H9 (cell line): ENCODE measurements around the gene PALD1. TPM values are rescaled to one million over a fixed set of nuclear protein-coding genes. Genes with fewer than 3 reads are reported as not detected.

Experiments
- DNase-seq: peaks from one replicate; pipeline ENCODE4 v3.0.0-alpha.2; 2017
- H2AFZ ChIP-seq: one replicate; pipeline ENCODE4 v1.6.1; 2013; ENCODE audit warnings: mild to moderate bottlenecking, low read length, control low read depth, moderate library complexity
- H2AK5ac ChIP-seq: 2 replicates; pipeline ENCODE4 v1.6.1; 2013; ENCODE audit warnings: low read length, control low read depth, mixed read lengths; ENCODE audit not compliant: insufficient read length
- H2BK120ac ChIP-seq: one replicate; pipeline ENCODE4 v1.6.1; 2013; ENCODE audit warnings: low read depth, mild to moderate bottlenecking, low read length, control low read depth, inconsistent platforms; ENCODE audit not compliant: poor library complexity, severe bottlenecking
- H2BK12ac ChIP-seq: 2 replicates; pipeline ENCODE4 v1.6.1; 2013; ENCODE audit warnings: low read length, control low read depth, mixed read lengths, low read depth; ENCODE audit not compliant: insufficient read length
- H2BK15ac ChIP-seq: 2 replicates; pipeline ENCODE4 v1.6.1; 2013; ENCODE audit warnings: low read depth, low read length, control low read depth
- H2BK20ac ChIP-seq: one replicate; pipeline ENCODE4 v1.6.1; 2013; ENCODE audit warnings: low read depth, mild to moderate bottlenecking, low read length, control low read depth, inconsistent platforms; ENCODE audit not compliant: poor library complexity, severe bottlenecking
- H2BK5ac ChIP-seq: 2 replicates; pipeline ENCODE4 v1.6.1; 2013; ENCODE audit warnings: low read length, control low read depth, mixed read lengths; ENCODE audit not compliant: insufficient read length
- H3K14ac ChIP-seq: 2 replicates; pipeline ENCODE4 v1.6.1; 2013; ENCODE audit warnings: low read length, control low read depth; ENCODE audit not compliant: insufficient read depth
- H3K18ac ChIP-seq: 2 replicates; pipeline ENCODE4 v1.6.1; 2013; ENCODE audit warnings: low read depth, mild to moderate bottlenecking, mixed read lengths, low read length, control low read depth; ENCODE audit not compliant: insufficient read length
- H3K23ac ChIP-seq: 2 replicates; pipeline ENCODE4 v1.6.1; 2013; ENCODE audit warnings: low read length, control low read depth, mixed read lengths, low read depth; ENCODE audit not compliant: insufficient read length
- H3K23me2 ChIP-seq: 2 replicates; pipeline ENCODE4 v1.6.1; 2013; ENCODE audit warnings: low read depth, mild to moderate bottlenecking, mixed read lengths, low read length, control low read depth; ENCODE audit not compliant: insufficient read length, poor library complexity, severe bottlenecking
- H3K27ac ChIP-seq: 2 replicates; pipeline ENCODE4 v1.5.1; 2013; ENCODE audit warnings: low read length, control low read depth, mixed read lengths, low read depth; ENCODE audit not compliant: insufficient read length
- H3K27me3 ChIP-seq: 2 replicates; pipeline ENCODE4 v1.6.1; 2013; ENCODE audit warnings: low read length, control low read depth, inconsistent platforms; ENCODE audit not compliant: insufficient read depth
- H3K4ac ChIP-seq: 2 replicates; pipeline ENCODE4 v1.6.1; 2013; ENCODE audit warnings: low read depth, mild to moderate bottlenecking, control low read depth, inconsistent platforms, low read length, moderate library complexity
- H3K4me1 ChIP-seq: 2 replicates; pipeline ENCODE4 v1.6.1; 2013; ENCODE audit warnings: low read length, control low read depth, inconsistent platforms; ENCODE audit not compliant: insufficient read depth
- H3K4me2 ChIP-seq: 2 replicates; pipeline ENCODE4 v1.6.1; 2013; ENCODE audit warnings: low read length, control low read depth, mixed read lengths; ENCODE audit not compliant: insufficient read length, insufficient read depth
- H3K56ac ChIP-seq: 2 replicates; pipeline ENCODE4 v1.6.1; 2013; ENCODE audit warnings: low read depth, mild to moderate bottlenecking, mixed read lengths, low read length, control low read depth; ENCODE audit not compliant: insufficient read length
- H3K79me1 ChIP-seq: 2 replicates; pipeline ENCODE4 v1.6.1; 2013; ENCODE audit warnings: low read depth, mild to moderate bottlenecking, moderate library complexity, low read length, control low read depth, inconsistent platforms; ENCODE audit not compliant: insufficient read depth, poor library complexity, severe bottlenecking
- H3K79me2 ChIP-seq: 2 replicates; pipeline ENCODE4 v1.6.1; 2013; ENCODE audit warnings: low read length, control low read depth, inconsistent platforms; ENCODE audit not compliant: insufficient read depth
- H3K9ac ChIP-seq: 2 replicates; pipeline ENCODE4 v1.6.1; 2013; ENCODE audit warnings: low read length, control low read depth, mixed read lengths; ENCODE audit not compliant: insufficient read length; ENCODE audit errors: extremely low read depth
- H3K9me3 ChIP-seq: one replicate; pipeline ENCODE4 v1.6.1; 2013; ENCODE audit warnings: low read depth, low read length, inconsistent platforms; ENCODE audit not compliant: control insufficient read depth
- H3T11ph ChIP-seq: one replicate; pipeline ENCODE4 v1.6.1; 2013; ENCODE audit warnings: mild to moderate bottlenecking, low read length, control low read depth, inconsistent platforms
- H4K20me1 ChIP-seq: one replicate; pipeline ENCODE4 v1.6.1; 2013; ENCODE audit not compliant: control insufficient read depth, insufficient read length, insufficient read depth
- H4K5ac ChIP-seq: 2 replicates; pipeline ENCODE4 v1.6.1; 2013; ENCODE audit warnings: low read depth, mild to moderate bottlenecking, mixed read lengths, low read length, control low read depth; ENCODE audit not compliant: insufficient read length
- H4K8ac ChIP-seq: replicated peaks from 2 replicates; pipeline ENCODE4 v1.6.1; 2013; ENCODE audit warnings: low read length, control low read depth, mixed read lengths, low read depth; ENCODE audit not compliant: insufficient read length
- H4K91ac ChIP-seq: 2 replicates; pipeline ENCODE4 v1.6.1; 2013; ENCODE audit warnings: low read depth, mild to moderate bottlenecking, moderate library complexity, mixed read lengths, low read length, control low read depth; ENCODE audit not compliant: insufficient read length
- H3K27ac Mint-ChIP-seq, 3 experiments: 2 replicates in 2 of 3; 3 replicates in 1 of 3; pipeline ENCODE4 v1.8.0; 2020 to 2021; ENCODE audit warnings: mixed read lengths in 3 of 3, mild to moderate bottlenecking in 1 of 3, moderate library complexity in 1 of 3
- H3K27me3 Mint-ChIP-seq: 2 replicates; pipeline ENCODE4 v1.8.0; 2021; ENCODE audit warnings: low read depth, mild to moderate bottlenecking, moderate library complexity, mixed read lengths
- H3K36me3 Mint-ChIP-seq, 3 experiments: 2 replicates in 2 of 3; 3 replicates in 1 of 3; pipeline ENCODE4 v1.8.0; 2020 to 2021; ENCODE audit warnings: low read depth in 3 of 3, mixed read lengths in 3 of 3; ENCODE audit not compliant: insufficient read depth in 1 of 3
- H3K4me1 Mint-ChIP-seq, 2 experiments: 2 replicates each; pipeline ENCODE4 v1.8.0; 2020; ENCODE audit warnings: mixed read lengths in 2 of 2
- H3K4me3 Mint-ChIP-seq, 2 experiments: 2 replicates in 1 of 2; 3 replicates in 1 of 2; pipeline ENCODE4 v1.8.0; 2020 to 2021; ENCODE audit warnings: mild to moderate bottlenecking in 2 of 2, mixed read lengths in 2 of 2, moderate library complexity in 1 of 2
- H3K9me3 Mint-ChIP-seq, 2 experiments: 2 replicates in 1 of 2; 3 replicates in 1 of 2; pipeline ENCODE4 v1.8.0; 2020; ENCODE audit warnings: mild to moderate bottlenecking in 2 of 2, mixed read lengths in 2 of 2, moderate library complexity in 1 of 2
- WGBS: extraction: QIAGEN DNeasy Blood & Tissue Kit; methylation state at CpG from one replicate; pipeline ENCODE4 v1.1.7; 2013; ENCODE audit warnings: missing lambda C conversion rate, low lambda C conversion rate, mixed read lengths; ENCODE audit not compliant: insufficient read length; ENCODE audit errors: extremely low coverage; 5-methylcytosine and 5-hydroxymethylcytosine counted together
- total RNA-seq: library from RNA; stranded (reverse); gene quantifications from 2 replicates; pipeline ENCODE4 v1.2.1, GENCODE V29; 2021
- TF ChIP-seq, protein P1 (sequence below): fragments of 200-600 bp; sonication (generic); conservative IDR thresholded peaks from 3 replicates; pipeline ENCODE4 v1.8.0; 2021; ENCODE audit warnings: antibody characterized with exemption, mild to moderate bottlenecking

The PALD1 gene
- total RNA-seq, 1 experiment from 2014 or later, result 21.1 TPM

DNA sequence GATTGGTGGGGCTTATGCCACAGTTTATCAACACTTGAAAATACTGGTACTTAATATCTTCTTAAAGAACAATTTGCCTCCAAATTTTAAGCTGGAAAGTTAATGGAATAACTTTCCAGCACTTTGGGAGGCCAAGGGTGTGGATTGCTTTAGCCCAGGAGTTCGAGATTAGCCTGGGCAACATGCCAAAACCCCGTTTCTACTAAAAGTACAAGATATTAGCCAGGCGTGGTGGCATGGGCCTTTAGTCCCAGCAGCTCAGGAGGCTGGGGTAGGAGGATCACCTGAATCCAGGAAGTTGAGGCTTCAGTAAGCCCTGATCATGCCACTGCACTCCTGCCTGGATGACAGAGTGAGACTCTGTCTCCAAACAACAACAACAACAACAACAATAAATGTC lies 68.0 kb downstream of the PALD1 start:
- Histone ChIP-seq H3K79me1 (no peaks in the 10 kb centered on the region), H3K27me3 (no peaks in the 10 kb centered on the region), H3K4me1 (no peaks in the 10 kb centered on the region), H3T11ph (no peak overlapping the region), H2BK20ac (no peak overlapping the region), H4K20me1 (no peaks in the 10 kb centered on the region), H3K23ac (no peak overlapping the region), H3K79me2 (no peaks in the 10 kb centered on the region), H3K23me2 (no peaks in the 10 kb centered on the region), H2AK5ac (no peak overlapping the region), H4K91ac (no peak overlapping the region), H2BK15ac (no peak overlapping the region), H2BK120ac (no peak overlapping the region), H3K56ac (no peak overlapping the region), H3K4me2 (no peak overlapping the region), H2BK5ac (no peak overlapping the region), H3K14ac (no peak overlapping the region), H3K4ac (no peak overlapping the region), H4K8ac (no peak overlapping the region), H3K9me3 (no peaks in the 10 kb centered on the region), H4K5ac (no peak overlapping the region), H2AFZ (no peak overlapping the region), H3K27ac (no peak overlapping the region), H3K9ac (no peak overlapping the region), H2BK12ac (no peak overlapping the region), H3K18ac (no peak overlapping the region)
- H3K27me3 Mint-ChIP-seq, result no peaks in the 10 kb centered on the region
- no peak for DNase-seq
- H3K4me1 Mint-ChIP-seq, result 0 out of 4 replicates have a peak, but pooled peaks cover 0 to 2% of the 10 kb centered on the region in 2 experiments
- H3K9me3 Mint-ChIP-seq, result no peaks in the 10 kb centered on the region
- no peak overlapping the region for H3K4me3 Mint-ChIP-seq
- H3K36me3 Mint-ChIP-seq, result peaks cover 0 to 22% (median 2%) of the 10 kb centered on the region in 3 experiments; a peak in 5 of 7 replicates
- TF ChIP-seq, protein P1, sequence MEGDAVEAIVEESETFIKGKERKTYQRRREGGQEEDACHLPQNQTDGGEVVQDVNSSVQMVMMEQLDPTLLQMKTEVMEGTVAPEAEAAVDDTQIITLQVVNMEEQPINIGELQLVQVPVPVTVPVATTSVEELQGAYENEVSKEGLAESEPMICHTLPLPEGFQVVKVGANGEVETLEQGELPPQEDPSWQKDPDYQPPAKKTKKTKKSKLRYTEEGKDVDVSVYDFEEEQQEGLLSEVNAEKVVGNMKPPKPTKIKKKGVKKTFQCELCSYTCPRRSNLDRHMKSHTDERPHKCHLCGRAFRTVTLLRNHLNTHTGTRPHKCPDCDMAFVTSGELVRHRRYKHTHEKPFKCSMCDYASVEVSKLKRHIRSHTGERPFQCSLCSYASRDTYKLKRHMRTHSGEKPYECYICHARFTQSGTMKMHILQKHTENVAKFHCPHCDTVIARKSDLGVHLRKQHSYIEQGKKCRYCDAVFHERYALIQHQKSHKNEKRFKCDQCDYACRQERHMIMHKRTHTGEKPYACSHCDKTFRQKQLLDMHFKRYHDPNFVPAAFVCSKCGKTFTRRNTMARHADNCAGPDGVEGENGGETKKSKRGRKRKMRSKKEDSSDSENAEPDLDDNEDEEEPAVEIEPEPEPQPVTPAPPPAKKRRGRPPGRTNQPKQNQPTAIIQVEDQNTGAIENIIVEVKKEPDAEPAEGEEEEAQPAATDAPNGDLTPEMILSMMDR, result no peak
- WGBS, result no CpG with 5 or more reads among the region's 3 CpGs
- no peak overlapping the region for H3K27ac Mint-ChIP-seq
